HUES6 (cell line): ENCODE data around the gene METRNL.

Experiments used
- H3K27ac ChIP-seq: 2 replicates; pipeline ENCODE4 v1.7.0; 2013; ENCODE audit warnings: low read depth, mild to moderate bottlenecking, low read length, inconsistent platforms
- H3K27me3 ChIP-seq: 2 replicates; pipeline ENCODE4 v1.6.1; 2013; ENCODE audit warnings: low read length; ENCODE audit not compliant: control insufficient read depth, insufficient read depth
- H3K36me3 ChIP-seq: 2 replicates; pipeline ENCODE4 v1.6.1; 2013; ENCODE audit warnings: low read length; ENCODE audit not compliant: control insufficient read depth, insufficient read depth
- H3K4me1 ChIP-seq: 2 replicates; pipeline ENCODE4 v1.6.1; 2013; ENCODE audit warnings: low read length; ENCODE audit not compliant: control insufficient read depth, insufficient read depth
- H3K4me3 ChIP-seq: 2 replicates; pipeline ENCODE4 v1.5.1; 2013; ENCODE audit warnings: low read depth, low read length
- H3K9ac ChIP-seq: one replicate; pipeline ENCODE4 v1.6.1; 2013; ENCODE audit warnings: mild to moderate bottlenecking, low read length
- H3K9me3 ChIP-seq: 2 replicates; pipeline ENCODE4 v1.6.1; 2013; ENCODE audit warnings: low read depth, low read length; ENCODE audit not compliant: control insufficient read depth, insufficient read depth

Gene METRNL

DNA sequence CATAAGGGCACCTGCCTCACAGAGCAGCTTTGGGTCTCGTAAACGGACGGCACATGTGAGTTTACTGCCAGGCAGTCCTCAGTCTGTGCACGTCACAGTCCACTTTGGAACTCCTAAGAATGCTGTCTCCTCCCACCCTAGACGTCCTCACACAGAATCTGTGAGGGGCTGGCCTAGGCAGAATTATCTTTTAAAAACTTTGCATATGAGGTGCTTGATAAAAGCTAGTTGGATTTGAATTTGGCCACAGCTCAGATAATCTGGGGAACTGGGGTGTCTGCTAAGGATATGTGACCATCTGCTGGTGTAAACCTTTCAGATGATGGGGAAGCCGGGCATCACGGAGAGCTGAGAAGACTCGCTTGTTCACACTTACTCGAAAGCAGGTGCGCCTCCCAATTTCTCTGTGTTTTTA is 64.4 kb downstream of the METRNL start:
- Histone ChIP-seq H3K27ac (no peak overlapping the region), H3K9me3 (peaks cover 30% of the 10 kb centered on the region), H3K9ac (no peak overlapping the region), H3K4me1 (no peaks in the 10 kb centered on the region), H3K36me3 (no peaks in the 10 kb centered on the region), H3K4me3 (no peak overlapping the region), H3K27me3 (no peaks in the 10 kb centered on the region)
